ENCODE measurements around the gene KCNG1.

DNA sequence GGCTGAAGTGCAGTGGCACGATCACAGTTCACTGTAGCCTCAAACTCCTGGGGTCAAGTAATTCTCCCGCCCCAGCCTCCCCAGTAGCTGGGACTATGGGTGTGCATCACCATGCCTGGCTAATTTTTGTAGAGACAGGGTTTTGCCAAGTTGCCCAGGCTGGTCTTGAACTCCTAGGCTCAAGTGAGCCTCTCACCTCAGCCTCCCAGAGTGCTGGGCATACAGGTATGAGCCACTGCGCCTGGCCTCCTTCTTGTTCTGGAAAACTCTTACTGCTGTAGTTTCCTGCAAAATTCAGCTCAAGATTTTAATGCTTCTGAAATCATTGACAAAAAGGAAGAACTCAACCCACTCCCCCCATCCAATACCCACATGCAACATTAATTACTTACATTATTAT lies 21.9 kb upstream of the KCNG1 start:
- TF ChIP-seq, protein P1, sequence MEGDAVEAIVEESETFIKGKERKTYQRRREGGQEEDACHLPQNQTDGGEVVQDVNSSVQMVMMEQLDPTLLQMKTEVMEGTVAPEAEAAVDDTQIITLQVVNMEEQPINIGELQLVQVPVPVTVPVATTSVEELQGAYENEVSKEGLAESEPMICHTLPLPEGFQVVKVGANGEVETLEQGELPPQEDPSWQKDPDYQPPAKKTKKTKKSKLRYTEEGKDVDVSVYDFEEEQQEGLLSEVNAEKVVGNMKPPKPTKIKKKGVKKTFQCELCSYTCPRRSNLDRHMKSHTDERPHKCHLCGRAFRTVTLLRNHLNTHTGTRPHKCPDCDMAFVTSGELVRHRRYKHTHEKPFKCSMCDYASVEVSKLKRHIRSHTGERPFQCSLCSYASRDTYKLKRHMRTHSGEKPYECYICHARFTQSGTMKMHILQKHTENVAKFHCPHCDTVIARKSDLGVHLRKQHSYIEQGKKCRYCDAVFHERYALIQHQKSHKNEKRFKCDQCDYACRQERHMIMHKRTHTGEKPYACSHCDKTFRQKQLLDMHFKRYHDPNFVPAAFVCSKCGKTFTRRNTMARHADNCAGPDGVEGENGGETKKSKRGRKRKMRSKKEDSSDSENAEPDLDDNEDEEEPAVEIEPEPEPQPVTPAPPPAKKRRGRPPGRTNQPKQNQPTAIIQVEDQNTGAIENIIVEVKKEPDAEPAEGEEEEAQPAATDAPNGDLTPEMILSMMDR (IDR thresholded peaks at IDR 0.05; ENCODE audit: low read depth, low read length), result no peak
- TF ChIP-seq MYC (IDR thresholded peaks at IDR 0.05; ENCODE audit: low read depth, low read length) (no peak), POLR2A (IDR thresholded peaks at IDR 0.05; ENCODE audit: extremely low read depth, insufficient read length) (no peak)
- TF ChIP-seq, protein P2, sequence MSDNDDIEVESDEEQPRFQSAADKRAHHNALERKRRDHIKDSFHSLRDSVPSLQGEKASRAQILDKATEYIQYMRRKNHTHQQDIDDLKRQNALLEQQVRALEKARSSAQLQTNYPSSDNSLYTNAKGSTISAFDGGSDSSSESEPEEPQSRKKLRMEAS (IDR thresholded peaks at IDR 0.05; ENCODE audit: low read depth, low read length), result no peak

Data from NB4 (cell line).